Esophagus squamous epithelium (tissue), 5 donors: ENCODE data around the gene COL3A1. TPM values are rescaled to one million over a fixed set of nuclear protein-coding genes. Genes with fewer than 3 reads are reported as not detected.

Source experiments
- DNase-seq: peaks from one replicate; lab custom pipeline; 2025; lab: John Stamatoyannopoulos, UW
- H3K27ac ChIP-seq, 4 donors: fragments of 200-600 bp; sonication (generic); one replicate each; pipeline ENCODE4 v1.5.1; 2016 to 2019; ENCODE audit warnings: mild to moderate bottlenecking in 1 of 4
- H3K27me3 ChIP-seq, 4 donors: fragments of 200-600 bp; sonication (generic); 1 replicate in 3 of 4; 2 replicates in 1 of 4; pipeline versions ENCODE4 v1.5.1 to v1.6.0; 2017 to 2021; ENCODE audit warnings: antibody characterized with exemption in 1 of 4
- H3K36me3 ChIP-seq, 3 donors: fragments of 200-600 bp; sonication (generic); one replicate each; pipeline ENCODE4 v1.5.1; 2016 to 2019
- H3K4me1 ChIP-seq, 3 donors: fragments of 200-600 bp; sonication (generic); one replicate each; pipeline ENCODE4 v1.5.1; 2017 to 2019
- H3K4me3 ChIP-seq, 4 donors: fragments of 200-600 bp; sonication (generic); 1 replicate in 3 of 4; 2 replicates in 1 of 4; pipeline ENCODE4 v1.5.1; 2016 to 2019; ENCODE audit warnings: mild to moderate bottlenecking in 2 of 4, moderate library complexity in 1 of 4
- H3K9me3 ChIP-seq, 3 donors: fragments of 200-600 bp; sonication (generic); one replicate each; pipeline ENCODE4 v1.5.1; 2016 to 2019
- CTCF ChIP-seq, 6 experiments: fragments of 450-650 bp in 4 of 6; fragments of 200-600 bp in 2 of 6; sonication (generic) in 2 of 6; IDR thresholded peaks; one replicate each; pipeline ENCODE4 v1.5.1; 2016 to 2019; ENCODE audit warnings: antibody characterized with exemption in 6 of 6, mild to moderate bottlenecking in 4 of 6, moderate library complexity in 4 of 6
- POLR2A ChIP-seq, 4 donors: fragments of 450-650 bp; IDR thresholded peaks; one replicate each; pipeline ENCODE4 v1.6.1; 2017; ENCODE audit warnings: antibody characterized with exemption in 4 of 4, mild to moderate bottlenecking in 4 of 4, moderate library complexity in 3 of 4
- WGBS, 2 donors: methylation state at CpG; one replicate each; pipeline ENCODE4 v1.1.5; 2018; 5-methylcytosine and 5-hydroxymethylcytosine counted together
- intact Hi-C: fragments of 100-400 bp; cut with DNase I; formaldehyde crosslinking; loops from one replicate; pipeline ENCODE4 v1.15.0; 2022
- total RNA-seq, 4 donors: library from RNA; depleted of rRNA; stranded (reverse); fragments of >200 nt; gene quantifications; one replicate each; pipeline ENCODE4 v1.1.0, GENCODE V29; 2016
- donor health status: DM: yes; HTN: yes; CAD: no.

Gene COL3A1
- total RNA-seq, 4 donors from 2014 or later, result 14.9 to 119 (median 63.8) TPM

DNA sequence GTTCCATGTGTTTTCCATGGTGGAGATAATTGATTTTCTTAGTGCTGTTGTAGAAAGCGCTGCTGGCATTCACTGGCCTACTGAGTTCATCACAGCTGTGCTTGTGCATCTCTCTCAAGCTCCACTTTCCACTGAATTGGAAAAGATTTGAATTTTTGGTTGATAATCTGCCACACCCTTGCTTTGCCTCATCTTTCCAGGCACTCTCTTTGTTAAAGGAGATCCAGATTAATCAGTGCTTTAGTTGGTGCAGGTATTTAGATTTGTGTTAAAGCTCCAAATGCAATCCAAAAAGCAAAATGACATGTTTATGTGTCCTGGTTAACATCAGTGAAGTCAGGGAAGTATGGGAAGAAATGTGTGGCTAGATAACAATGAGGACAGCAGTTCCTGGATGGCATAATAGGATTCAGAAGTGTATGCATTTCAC, 2.7 kb upstream of the COL3A1 start:
- Histone ChIP-seq H3K9me3 (no peaks in the 10 kb centered on the region), H3K27me3 (no peaks in the 10 kb centered on the region), H3K27ac (peak overlapping the region in 3 of 4 donors; percentile 34 to 63 (median 46)), H3K36me3 (no peaks in the 10 kb centered on the region), H3K4me3 (no peak overlapping the region), H3K4me1 (no peaks in the 10 kb centered on the region)
- intact Hi-C loops, result loop anchor here (10.0 kb wide), 1 partner anchor 447 kb away; no protein-coding TSS in a partner anchor
- WGBS, 2 donors, result 76 to 87% methylated on average over 1 of the region's 1 CpG
- TF ChIP-seq POLR2A (IDR thresholded peaks at IDR 0.05) (no peak), CTCF (IDR thresholded peaks at IDR 0.05) (no peak)
- DNase-seq, result no peak

DNA sequence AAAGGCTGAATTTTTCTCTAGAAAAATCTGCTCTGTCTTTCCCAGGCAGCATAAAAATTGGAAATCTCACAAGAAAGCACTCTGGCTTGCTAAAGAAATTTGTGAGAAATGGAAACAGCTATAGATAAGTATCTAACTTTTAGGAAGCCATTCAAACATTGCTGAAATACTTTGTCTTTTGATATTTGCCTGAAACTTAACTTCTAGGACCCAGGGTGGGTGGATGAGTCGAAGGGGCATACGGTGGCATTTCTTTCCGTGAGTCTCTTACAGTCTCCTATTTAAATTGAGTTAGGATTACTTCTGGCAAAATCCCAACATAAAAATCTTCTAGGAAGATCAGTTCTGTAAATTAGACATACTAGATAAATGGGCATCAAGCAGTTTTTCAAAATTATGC, 532 bp upstream of the COL3A1 start:
- TF ChIP-seq CTCF (IDR thresholded peaks at IDR 0.05), result no peak
- no peak for TF ChIP-seq POLR2A (IDR thresholded peaks at IDR 0.05)
- H3K4me1 ChIP-seq, result no peaks in the 10 kb centered on the region
- H3K9me3 ChIP-seq, result no peaks in the 10 kb centered on the region
- 58 to 59% methylated on average over 3 of the region's 3 CpGs for WGBS, 2 donors
- no peak for DNase-seq
- peak overlapping the region in 3 of 4 donors; percentile 44 to 58 (median 46) for H3K4me3 ChIP-seq
- peak overlapping the region in 3 of 4 donors; percentile 72 to 82 (median 79) for H3K27ac ChIP-seq
- H3K27me3 ChIP-seq, result no peaks in the 10 kb centered on the region
- intact Hi-C loops, result loop anchor here (10.0 kb wide), 1 partner anchor 449 kb away; no protein-coding TSS in a partner anchor
- no peaks in the 10 kb centered on the region for H3K36me3 ChIP-seq

DNA sequence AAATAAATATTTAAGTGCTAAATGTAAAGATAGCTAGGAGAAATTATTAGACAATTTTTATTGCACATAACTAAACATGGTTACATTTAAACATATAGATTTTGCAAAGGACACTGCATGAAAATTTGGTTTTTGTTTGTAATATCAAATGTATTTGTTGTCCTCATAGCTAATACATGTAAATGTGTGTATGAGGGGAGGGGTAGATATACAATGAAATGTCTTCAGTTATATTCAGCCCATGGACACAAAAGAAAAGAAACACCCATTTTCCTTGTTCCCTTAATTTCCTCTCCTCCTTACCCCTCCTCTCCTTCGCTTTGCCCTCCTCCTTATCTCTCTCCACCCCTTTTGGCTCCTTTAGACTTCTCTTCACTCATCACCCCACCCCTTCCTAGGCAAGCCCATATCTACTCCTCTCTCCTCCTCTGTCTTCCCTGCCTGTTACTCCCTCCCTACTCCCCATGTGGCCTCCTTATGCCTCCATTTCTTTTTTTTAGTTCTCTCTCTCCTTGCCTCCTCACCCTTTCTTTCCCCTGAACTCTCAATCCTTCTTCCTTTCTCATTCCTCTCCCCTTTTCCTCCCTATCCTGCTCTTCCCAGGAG, 1.4 kb downstream of the COL3A1 start:
- H3K4me3 ChIP-seq, result peak overlapping the region; percentile 21 to 58 (median 45)
- no peak for DNase-seq

GRCh38 chr2:188976545-188977268, 2.5 kb downstream of the COL3A1 start:
- TF ChIP-seq CTCF (IDR thresholded peaks at IDR 0.05) (peak in 3 of 6 experiments; percentile 29 to 44 (median 31)), POLR2A (IDR thresholded peaks at IDR 0.05) (no peak)
- no peaks in the 10 kb centered on the region for H3K36me3 ChIP-seq
- H3K4me3 ChIP-seq, result peak overlapping the region; percentile 10 to 58 (median 45)
- intact Hi-C loops, result loop anchor here (10.0 kb wide), 1 partner anchor 452 kb away; no protein-coding TSS in a partner anchor
- no peaks in the 10 kb centered on the region for H3K9me3 ChIP-seq
- no peaks in the 10 kb centered on the region for H3K4me1 ChIP-seq
- peak overlapping the region; percentile 19 to 82 (median 78) for H3K27ac ChIP-seq
- WGBS, 2 donors, result 51 to 62% methylated on average over 8 of the region's 8 CpGs
- no peaks in the 10 kb centered on the region for H3K27me3 ChIP-seq
- no peak for DNase-seq

More for the DNA sequence above, 1.4 kb downstream of the COL3A1 start:
- Histone ChIP-seq H3K27me3 (no peaks in the 10 kb centered on the region), H3K9me3 (no peaks in the 10 kb centered on the region), H3K27ac (peak overlapping the region; percentile 19 to 82 (median 78)), H3K4me1 (no peaks in the 10 kb centered on the region), H3K36me3 (no peaks in the 10 kb centered on the region)
- intact Hi-C loops, result loop anchor here (10.0 kb wide), 1 partner anchor 451 kb away; no protein-coding TSS in a partner anchor
- TF ChIP-seq POLR2A (IDR thresholded peaks at IDR 0.05), result peak in 2 of 4 donors; percentile 40 to 43
- no peak for TF ChIP-seq CTCF (IDR thresholded peaks at IDR 0.05)
- WGBS, 2 donors, result 58 to 61% methylated on average over 1 of the region's 1 CpG

- peak overlapping the region in 3 of 4 donors; percentile 78 to 82 (median 79) for H3K27ac ChIP-seq
- intact Hi-C loops, result loop anchor here (10.0 kb wide), 1 partner anchor 453 kb away; no protein-coding TSS in a partner anchor
- 54 to 68% methylated on average over 2 of the region's 2 CpGs for whole genome bisulfite sequencing, 2 donors
These were observed 3.1 kb downstream of the COL3A1 start for GRCh38 chr2:188977317-188977716.

More at GRCh38 chr2:188977317-188977716, 3.1 kb downstream of the COL3A1 start:
- no peaks in the 10 kb centered on the region for H3K27me3 ChIP-seq
- H3K36me3 ChIP-seq, result no peaks in the 10 kb centered on the region
- DNase-seq, result no peak
- no peaks in the 10 kb centered on the region for H3K4me1 ChIP-seq
- TF ChIP-seq CTCF (IDR thresholded peaks at IDR 0.05), result no peak
- TF ChIP-seq POLR2A (IDR thresholded peaks at IDR 0.05), result no peak
- H3K9me3 ChIP-seq, result no peaks in the 10 kb centered on the region
- peak overlapping the region; percentile 10 to 58 (median 45) for H3K4me3 ChIP-seq
